GM21786 (cell line): ENCODE data around the gene CLN3.
"Not testable (repeated sequence)": the region's sequence is repeated elsewhere in the genome, so short reads cannot be mapped to it uniquely, and the experiment has no call there.

Source experiments
- ATAC-seq: cut with Tn5 transposase; IDR thresholded peaks from one replicate; pipeline ENCODE4 v1.9.1; 2021; ENCODE audit not compliant: unreplicated experiment

CLN3 gene

DNA sequence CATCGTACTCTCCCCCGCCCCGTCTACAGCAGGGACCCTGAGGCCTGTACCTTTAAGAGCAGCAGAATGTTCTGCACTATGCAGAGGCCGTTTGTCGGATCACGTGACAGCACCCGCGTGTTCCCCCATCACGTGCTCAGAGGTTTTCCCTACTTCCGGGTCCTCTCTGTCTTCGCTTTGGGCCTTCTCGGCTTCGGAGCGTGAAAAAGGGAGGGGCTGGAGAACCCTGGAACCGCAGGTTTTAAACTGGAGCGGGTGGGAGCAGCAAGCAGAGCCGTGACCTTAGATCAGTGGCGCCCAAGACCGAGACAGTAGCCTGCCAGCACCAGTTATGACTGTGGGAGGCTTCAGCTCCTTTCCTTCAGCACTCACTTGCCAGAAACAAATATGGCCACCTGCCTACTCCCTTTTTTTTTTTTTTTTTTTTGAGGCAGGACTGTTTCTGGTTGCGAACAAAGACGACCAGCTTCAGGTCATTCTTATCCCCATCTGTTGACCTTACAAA is at the start of gene CLN3:
TSS of gene CLN3 (minus strand) at position 105 of the 505 bp plus-strand sequence. CDS start 315 bp downstream, outside the sequence.
- ATAC-seq = peak; percentile 64

DNA sequence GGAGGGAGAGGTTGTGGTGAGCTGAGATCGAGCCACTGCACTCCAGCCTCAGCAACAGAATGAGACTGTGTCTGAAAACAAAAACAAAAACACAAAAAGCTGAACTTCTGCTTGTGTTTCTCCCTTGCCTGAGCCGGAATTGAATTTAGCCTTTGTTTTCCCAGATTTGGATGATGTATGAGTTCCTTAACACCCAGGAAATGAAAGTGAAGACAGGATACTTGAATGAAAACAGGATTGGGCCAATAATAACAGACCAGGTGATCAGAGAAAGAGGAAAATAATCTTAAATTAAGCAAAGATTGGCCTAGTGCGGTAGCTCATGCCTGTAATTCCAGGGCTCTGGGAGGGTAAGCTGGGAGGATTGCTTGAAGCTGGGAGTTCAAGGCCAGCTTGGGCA is 48.5 kb upstream of the CLN3 start:
- ATAC-seq = no peak

DNA sequence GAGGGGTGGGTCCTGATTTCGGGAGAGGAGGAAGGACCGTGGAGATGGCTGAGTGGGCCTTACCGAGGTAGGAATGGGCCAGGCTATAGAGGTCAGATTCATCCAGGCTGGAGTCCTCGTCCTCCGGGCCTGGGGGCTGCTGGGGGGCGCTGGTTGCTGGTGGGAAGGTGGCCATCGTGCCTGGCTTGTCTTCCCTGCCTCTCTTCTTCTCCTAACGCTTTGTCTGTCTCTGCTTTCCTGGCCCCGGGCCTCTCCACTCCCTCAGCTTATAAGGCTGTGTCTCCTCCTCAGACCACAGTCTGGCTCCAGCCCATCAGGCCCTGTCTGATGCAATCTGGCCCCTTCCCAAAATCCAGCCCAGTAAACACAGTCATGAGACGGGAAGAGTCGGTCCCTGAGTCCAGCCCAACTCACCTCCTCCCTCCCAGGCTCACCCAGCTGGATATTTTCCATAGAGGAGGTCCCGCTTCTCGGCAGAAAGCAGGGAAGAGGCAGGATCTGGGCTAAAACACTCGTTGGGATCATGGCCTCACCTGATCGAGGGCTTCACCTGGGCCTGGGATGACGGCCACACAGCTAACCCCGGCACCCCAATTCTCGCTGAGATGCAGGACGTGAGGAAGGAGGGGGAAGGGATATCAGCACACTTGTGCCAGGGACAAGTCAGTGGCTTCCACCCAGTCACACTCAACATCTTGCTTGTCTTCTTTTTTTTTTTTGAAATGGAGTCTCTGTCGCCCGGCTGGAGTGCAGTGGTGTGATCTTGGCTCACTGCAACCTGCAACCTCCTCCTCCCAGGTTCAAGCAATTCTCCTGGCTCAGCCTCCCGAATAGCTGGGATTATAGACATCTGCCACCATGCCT is 47.1 kb upstream of the CLN3 start, which contains the start of gene NUPR1:
TSS of gene NUPR1 (minus strand) at position 242 of the 864 bp plus-strand sequence. CDS start at position 175, 67 bp downstream.
- no peak for ATAC-seq

DNA sequence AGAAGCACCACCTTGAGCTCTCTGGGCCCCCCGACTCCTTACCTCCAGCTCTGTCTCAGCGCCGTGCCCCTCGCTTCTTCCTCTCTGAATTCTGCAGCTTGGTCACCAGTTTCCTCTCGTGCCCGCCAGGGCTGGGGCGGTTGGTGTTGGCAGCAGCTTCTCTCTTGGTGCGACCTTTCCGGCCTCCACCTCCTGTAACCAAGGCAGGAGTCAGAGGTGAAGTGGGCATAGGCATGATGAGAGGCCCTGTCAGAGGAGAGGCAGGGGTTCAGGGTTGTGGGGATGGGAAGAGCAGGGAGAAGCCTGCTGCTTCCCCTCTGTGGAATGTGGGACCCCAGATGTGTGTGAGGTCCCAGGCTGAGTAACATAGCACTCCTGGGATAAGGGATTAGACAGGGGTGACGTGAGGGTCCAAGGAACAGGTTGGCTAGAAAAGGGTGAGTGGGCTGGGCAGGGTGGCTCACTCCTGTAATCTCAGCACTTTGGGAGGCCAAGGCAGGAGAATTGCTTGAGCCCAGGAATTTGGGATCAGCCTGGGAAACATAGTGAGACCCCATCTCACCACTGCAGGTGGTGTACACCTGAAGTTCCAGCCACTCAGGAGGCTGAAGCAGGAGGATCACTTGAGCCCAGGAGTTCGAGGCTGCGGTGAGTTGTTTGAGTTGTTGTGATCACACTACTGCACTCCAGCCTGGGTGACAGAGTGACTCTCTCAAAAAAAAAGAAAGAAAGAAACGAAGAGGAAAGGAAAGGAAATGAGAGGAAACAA is 46.3 kb upstream of the CLN3 start:
- no peak for ATAC-seq

DNA sequence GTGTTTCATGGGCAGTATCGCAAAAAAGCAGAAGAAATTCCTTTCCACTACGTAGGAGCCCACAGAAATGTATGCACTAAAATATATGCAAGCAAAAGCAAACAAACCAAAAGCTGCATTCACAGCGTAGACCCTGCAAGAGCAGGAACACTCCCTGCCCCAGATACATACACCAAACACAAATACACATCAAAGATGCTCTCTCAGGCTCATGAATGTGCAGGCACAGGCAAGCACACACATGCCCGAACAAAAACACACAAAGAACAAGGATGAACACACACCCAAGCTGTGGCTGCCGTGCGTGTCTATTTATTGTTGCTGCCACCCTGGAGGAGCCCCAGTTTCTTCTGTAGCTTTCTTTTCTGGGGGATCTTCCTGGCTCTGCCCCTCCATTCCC is 45.2 kb upstream of the CLN3 start:
- no peak for ATAC-seq

DNA sequence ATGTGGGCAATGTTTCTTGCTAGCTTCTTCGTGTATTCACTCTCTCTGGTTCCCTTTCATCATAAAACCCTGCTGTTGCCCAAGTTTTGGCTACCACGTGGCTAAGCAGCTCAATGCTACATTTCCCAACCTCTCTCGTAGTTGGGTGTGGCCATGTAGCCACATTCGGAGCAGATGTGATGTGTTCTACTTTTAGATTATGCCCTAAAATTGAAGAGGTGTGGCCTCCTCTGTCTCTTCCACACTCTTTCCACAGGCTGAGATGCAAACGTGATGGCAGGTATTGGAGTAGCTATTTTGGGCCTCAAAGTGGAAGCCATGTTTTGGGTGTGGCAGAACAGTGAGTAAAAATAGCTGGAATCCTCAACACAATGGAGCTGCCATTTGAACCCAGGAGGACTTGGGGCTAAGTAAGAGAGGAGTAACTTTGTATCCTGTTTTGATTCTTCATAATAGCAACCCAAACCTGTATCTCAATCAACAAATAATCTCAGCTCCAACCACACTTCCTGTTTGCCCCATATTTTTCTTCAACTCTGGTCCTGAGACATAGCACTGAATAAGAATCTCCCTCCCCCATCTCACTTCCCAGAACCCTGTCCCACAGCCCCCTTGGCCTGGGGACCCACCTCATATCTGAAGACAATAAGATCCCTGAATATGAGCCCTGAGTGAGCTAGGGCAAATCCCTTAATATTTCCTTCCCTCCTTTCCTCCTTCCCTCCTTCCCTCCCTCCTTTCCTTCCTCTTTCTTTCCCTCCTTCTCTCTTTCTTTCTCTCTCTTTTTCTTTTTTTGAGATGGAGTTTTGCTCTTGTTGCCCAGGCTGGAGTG is 42.9 kb upstream of the CLN3 start:
- ATAC-seq = no peak

DNA sequence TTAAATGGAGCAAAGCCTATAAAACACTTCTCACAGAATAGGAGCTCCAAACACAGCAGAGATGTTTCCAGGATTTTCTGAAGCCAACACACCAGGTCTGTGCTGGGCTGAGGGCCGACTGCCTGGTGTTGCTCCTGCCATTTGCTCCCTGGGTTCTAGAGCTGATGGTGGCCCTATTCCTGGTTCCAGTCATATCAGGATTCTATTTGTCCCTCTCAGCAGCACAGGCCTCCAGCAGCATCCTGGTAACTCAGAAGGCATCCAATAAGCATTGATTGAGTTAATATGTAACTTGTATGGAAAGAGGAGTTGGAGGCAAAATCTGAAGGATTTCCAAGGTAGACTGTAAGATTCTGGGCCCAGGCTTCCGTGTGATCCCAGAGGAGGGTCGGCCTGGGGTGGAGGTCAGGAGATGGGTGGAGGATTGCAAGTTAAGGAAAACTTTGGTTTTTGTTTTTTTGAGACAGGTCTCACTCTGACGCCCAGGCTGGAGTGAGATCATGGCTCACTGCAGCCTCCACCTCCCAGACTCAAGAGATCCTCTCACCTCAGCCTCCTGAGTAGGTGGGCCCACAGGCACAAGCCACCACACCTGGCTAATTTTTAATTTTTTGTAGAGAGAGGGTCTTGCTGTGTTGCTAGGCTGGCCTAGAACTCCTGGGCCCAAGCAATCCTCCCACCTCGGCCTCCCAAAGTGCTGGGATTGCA is 41.2 kb upstream of the CLN3 start:
- no peak for ATAC-seq

DNA sequence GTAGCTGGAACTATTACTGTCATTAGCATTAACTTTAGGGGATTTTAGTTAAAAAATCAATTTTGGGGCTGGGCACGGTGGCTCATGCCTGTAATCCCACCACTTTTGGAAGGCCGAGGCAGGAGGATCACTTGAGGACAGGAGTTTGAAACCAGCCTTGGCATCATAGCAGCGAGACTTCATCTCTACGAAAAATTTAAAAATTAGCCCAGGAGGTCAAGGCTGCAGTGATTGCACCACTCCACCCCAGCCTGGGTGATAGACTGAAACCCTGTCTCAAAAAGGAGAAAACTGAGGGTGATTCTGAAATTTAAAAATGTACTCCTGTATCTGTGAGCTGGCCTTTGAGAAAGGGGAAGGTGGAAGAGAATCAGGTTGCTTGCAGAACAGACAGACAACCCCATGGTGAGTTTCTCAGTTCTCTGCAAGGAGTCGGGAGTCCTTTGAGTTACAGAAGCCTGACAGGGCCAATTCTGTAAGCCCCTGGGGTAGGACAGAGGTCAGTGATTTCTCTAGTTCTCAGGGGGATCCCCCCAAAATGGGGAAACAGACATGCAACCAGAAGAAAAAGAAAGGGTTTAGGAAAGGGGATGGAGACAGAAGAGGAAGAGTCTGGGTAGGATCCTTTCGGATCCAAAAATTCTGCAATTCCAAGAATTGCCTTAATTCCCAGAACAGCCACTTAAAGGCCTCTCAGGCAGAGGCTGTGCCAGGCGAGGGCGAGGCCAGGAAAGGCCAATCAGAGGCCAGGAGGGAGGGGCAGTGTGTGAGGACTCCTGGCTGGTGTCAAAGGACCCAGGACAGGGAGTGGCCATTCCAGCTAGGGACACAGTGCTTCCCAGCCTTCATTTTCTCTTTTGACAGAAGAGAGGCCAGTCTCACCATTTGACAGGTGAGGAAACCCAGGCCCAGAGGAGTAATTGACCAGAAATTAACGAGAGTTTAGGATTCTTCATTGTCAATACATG is 40.2 kb upstream of the CLN3 start:
- no peak for ATAC-seq

DNA sequence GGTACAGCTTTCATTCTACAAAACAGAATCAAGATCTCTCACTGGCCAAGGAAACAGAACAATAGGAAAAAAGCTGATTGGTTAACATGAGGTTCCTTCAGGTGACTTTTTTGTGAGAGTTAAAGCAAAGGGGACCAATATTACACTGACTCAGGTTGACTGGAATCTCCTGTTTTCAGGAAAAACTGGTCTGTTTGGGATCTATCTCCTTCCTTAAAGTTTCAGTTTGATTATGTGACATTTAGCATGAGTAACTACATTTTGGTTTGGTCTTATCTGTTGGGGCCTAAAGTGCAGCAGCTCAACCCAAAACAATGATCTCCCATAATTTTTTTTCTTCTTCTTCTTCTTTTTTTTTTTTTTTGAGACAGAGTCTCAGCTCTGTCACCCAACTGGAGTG is 37.2 kb upstream of the CLN3 start:
- no peak for ATAC-seq

DNA sequence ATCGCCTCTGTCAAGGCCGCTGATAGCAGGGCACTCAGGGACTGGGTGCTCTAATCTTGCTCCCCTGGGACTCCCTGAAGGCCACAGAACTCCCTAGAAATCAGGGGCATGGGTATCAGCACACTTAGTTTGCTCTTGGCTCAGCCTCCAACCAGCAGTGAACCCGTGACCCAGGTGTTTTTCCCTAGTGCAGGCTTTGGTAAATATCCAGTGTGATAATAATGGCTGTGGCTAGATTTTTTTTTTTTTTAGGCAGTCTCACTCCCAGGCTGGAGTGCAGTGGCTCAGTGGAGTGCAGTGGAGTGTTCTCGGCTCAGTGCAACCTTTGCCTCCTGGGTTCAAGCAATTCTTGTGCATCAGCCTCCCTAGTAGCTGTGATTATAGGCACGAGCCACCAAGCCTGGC is 36.6 kb upstream of the CLN3 start:
- ATAC-seq = no peak

DNA sequence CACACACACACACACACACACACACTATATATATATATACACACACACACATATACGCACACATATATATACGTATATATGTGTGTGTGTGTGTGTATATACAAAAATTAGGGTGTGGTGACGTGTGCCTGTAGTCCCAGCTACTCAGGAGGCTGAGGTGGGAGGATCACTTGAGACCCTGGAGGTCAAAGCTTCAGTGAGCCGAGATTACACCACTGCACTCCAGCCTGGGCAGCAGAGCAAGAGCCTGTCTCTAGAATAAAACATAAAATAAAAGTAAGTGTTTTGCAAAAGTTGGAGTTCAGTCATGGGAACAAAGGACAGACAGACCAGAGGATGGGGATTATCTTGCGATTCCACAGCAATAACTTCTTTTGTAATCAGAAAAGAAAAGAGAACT is 36.1 kb upstream of the CLN3 start:
- ATAC-seq = no peak

DNA sequence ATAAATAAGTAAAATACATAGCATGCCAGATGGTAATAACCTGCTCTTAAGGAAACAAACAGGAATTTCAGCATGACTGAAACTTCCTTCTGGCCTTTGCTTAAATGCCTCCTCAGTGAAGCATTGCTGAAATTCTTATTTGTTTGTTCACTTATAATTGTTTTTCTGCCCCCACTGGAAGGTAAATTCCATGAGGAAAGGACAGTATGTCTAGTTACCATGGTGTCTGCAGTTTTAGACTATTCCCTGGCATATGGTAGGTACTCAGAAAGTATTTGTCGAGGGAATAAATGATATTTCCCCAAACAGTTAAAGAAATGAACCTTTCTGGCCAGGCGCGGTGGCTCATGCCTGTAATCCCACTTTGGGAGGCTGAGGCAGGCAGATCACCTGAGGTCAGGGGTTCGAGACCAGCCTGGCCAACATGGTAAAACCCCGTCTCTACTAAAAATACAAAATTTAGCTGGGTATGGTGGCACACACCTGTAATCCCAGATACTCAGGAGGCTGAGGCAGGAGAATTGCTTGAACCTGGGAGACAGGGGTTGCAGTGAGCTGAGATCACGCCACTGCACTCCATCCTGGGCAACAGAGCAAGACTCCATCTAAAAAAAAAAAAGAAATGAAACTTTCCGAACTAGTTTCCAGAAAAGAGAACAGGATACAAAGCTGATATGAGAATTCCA is 35.4 kb upstream of the CLN3 start:
- not testable (repeated sequence) for ATAC-seq

DNA sequence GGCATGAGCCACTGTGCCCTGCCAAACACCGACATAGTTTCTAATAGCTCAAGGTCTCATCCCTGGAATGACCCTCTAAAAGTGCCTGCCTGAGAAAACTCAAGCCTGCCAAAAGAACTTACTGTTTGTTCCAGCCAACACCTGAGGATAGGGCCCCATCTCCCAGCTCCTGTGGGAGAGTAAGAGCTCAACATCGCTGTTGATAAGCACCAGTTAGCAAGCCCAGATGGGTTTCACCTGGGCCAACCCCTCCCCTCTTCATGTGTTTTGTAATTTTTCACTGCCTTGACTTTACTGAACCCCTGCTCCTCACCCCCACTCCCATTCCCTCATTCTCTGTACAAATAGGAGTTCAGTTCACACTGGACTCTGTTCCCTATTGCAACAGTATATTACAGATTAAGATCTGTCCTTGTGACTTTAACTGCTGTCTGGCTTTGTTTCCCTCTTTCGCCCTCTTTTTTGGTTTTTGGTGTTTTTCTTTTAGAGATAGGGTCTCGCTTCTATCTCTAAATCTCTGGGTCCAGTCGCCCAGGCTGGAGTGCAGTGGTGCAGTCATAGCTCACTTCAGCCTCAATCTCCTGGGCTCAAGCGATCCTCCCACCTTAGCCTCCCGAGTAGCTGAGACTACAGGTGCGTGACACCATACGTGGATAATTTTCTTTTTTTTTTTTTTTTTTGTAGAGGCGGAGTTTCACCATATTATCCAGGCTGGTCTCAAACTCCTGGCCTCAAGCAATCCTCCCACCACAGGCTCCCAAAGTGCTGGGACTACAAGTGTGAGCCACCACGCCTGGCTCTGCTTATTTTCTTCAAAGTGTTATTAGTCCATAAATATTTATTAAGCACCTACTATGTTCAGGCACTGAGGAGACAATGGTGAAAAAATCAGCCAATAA is 34.6 kb upstream of the CLN3 start:
- no peak for ATAC-seq

DNA sequence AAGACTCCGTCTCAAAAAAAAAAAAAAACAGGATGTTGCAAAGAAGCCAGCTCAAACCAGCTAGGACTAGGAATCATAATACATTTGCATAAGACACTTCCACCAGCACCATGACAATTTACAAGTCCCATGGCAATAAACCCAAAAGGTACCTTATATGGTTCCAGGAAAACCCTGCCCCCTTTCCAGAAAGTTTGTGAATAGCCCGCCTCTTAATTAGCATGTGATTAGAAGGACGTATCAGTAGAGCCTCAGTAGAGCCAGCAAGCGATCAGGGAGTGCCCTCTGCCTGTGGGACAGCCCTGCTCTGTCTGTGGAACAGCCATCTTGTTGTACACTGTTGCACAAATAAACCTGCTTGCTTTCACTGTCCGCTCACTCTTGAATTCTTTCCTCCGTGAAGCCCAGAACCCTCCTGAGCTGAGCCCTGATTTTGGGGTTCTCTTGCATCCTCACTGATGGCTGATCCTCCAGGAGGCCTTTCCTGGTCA is 32.9 kb upstream of the CLN3 start:
- ATAC-seq = no peak

DNA sequence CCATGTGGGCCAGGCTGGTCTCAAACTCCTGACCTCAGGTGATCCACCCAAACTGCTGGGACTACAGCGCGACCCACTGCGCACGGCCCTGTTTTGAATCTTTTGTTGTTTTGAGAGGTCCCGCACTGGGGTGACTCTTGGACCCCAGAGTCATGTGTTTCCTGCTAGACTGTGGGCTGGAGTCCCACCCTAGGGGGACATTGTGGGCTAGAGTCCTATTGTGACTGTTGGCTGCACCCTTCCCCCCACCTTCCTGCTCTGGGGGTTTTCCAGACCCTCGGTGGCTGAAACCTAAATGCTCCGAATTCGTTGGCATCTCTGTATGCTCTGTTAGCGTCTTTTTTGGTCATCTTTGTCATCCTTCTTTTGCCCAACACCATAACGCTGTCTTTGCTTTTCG is 30.9 kb upstream of the CLN3 start:
- no peak for ATAC-seq

DNA sequence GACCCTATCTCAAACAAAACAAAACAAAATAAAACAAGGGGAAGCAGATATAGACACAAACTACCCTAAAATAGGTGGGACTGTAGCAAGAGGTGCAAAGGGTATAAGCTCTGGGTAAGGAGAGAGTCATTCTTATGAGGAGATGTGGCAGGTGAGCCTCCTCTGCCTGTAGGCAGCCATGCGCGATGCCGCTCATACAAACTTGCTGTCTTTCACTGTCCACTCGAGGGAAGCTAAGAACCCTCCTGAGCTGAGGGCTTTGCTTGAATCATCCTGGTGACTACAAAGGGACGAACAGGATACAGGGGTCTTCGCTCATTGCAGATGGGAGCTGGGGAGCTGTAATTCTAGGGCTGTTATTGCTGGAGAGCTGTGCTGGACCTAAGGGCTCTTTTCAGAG is 29.6 kb upstream of the CLN3 start:
- no peak for ATAC-seq

DNA sequence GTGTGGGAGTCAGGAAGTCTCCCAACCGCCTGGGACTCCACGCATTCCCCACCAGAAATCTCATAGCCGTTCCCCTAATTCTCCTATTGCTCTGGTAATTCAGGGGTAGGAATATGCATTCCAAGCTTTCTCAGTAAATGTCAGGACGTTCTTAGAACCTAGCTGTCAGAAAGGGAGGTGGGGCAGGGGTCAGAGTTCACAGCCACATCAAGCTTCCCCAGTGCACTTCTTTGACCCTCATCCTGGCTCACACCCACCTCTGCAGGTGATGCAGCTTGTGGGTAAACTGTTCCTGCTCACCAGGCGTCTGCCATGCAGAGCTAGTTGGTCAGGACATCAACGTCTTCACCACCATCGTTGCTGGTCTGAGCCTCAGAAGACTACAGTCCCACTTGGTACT is 28.8 kb upstream of the CLN3 start:
- ATAC-seq = no peak

DNA sequence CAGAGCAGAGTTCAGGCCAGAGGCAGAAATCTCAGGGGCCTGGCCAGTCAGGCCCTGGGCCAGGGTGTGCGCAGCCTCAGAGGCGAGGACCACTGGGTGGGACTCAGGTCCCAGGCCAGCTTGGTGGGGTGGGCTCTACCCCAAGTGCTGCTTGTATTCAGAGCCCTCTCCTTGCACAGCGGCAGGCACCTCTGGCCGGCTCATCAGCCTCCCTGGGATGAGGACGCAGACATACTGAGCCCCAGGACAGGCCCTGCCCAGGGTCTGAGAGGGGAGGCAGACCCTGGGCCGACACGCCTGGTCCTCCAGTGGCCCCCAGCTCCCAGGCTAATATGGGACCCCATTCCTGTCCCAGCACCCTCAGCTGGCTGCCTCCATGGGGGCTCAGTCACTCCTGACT is 22.4 kb upstream of the CLN3 start:
- ATAC-seq = no peak
